G401 (cell line): ENCODE measurements around the gene RHOC. TPM values are rescaled to one million over a fixed set of nuclear protein-coding genes. Genes with fewer than 3 reads are reported as not detected.

ENCODE experiments used
- DNase-seq: peaks from one replicate; pipeline ENCODE4 v3.0.0-alpha.2; 2015; ENCODE audit warnings: low spot score
- in situ Hi-C: cut with HindIII; loops from 2 replicates; pipeline ENCODE4 v1.10.0; 2016; ENCODE audit warnings: low sequenced_read_pairs, mixed read lengths
- total RNA-seq: library from RNA; depleted of rRNA; stranded (reverse); fragments of >200 nt; shearing (Covaris generic); gene quantifications from 2 replicates; pipeline ENCODE4 v1.2.3, GENCODE V29; 2014

RHOC gene
- total RNA-seq, 1 experiment from 2014 or later, result 381 TPM

DNA sequence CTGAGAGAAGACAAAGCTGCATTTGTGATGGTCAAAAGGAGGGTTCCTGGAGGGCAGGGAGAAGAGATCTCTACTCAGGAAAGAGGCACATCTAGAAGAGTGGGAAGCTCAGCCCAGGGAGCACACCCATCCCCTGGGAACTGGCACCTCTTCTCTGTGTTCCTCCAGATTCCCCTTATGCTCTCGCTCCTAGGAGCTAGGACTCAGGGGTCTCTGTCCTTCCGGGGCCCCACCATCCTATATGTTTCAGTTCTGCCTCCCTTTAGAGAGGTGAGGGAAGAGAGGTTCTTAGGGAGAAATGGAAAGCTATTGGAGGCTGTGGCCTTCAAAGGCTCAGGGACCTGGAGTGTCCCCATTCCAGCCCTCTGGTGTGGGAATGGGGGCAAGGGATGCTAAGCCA lies 12.8 kb upstream of the RHOC start:
- in situ Hi-C loops, result loop anchor here (5.0 kb wide), 1 partner anchor 78 kb away; no protein-coding TSS in a partner anchor
- no peak for DNase-seq

GRCh38 chr1:112718691-112719418 lies 11.9 kb upstream of the RHOC start:
- in situ Hi-C loops, result loop anchor here (5.0 kb wide), 1 partner anchor 78 kb away; no protein-coding TSS in a partner anchor
- peak; percentile 74 for DNase-seq

GRCh38 chr1:112717263-112717873 lies 10.4 kb upstream of the RHOC start:
- in situ Hi-C loops, result loop anchor here (5.0 kb wide), 1 partner anchor 80 kb away; no protein-coding TSS in a partner anchor
- no peak for DNase-seq

- peak; percentile 96 for DNase-seq
- in situ Hi-C loops, result loop anchor here (5.0 kb wide), 1 partner anchor 81 kb away; no protein-coding TSS in a partner anchor
These were observed 9.3 kb upstream of the RHOC start for GRCh38 chr1:112716133-112716720.

DNA sequence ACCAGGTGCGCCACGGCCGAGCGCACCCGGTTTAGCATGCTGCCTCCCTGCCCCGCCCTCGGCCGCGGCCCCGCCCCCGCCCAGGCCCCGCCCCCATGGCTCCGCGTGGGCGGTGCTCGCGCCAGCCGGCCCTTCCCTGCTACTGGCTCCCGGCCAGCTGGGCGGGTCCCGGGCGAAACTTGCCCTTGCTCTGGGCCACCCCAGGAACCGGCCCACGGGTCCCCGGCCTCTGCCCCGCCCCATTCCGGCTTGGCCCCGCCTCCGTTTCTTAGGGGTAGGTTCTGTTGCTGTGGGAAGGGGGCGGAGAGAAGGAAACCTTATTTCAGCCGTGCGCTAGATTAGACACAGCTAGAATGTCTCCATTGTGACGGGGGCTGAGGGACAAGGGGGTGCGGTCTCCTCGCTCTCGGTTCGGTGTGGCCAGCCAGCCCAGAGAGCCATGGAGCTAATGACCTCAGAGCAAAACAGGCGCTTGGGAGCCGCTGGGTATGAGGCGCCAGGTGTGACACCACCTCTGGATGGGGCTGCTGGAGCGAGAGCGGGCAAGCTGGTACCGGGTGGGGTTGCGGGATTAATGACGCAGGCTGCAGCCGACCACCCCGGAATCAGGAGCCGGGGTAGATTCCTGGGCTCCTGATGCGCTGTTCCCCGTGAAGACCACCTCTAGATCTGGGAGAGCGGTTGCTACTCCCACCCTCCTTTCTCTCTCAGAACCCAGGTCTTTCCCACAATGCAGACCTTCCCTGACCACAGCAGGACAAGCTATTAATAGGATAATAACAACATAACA lies 8.5 kb upstream of the RHOC start, which contains the start of gene PPM1J:
PPM1J (minus strand) TSS at position 69 of the 790 bp plus-strand sequence; CDS start at position 38, 31 bp downstream.
- peak; percentile 79 for DNase-seq
- in situ Hi-C loops, result loop anchor here (5.0 kb wide), 1 partner anchor 82 kb away; no protein-coding TSS in a partner anchor

DNA sequence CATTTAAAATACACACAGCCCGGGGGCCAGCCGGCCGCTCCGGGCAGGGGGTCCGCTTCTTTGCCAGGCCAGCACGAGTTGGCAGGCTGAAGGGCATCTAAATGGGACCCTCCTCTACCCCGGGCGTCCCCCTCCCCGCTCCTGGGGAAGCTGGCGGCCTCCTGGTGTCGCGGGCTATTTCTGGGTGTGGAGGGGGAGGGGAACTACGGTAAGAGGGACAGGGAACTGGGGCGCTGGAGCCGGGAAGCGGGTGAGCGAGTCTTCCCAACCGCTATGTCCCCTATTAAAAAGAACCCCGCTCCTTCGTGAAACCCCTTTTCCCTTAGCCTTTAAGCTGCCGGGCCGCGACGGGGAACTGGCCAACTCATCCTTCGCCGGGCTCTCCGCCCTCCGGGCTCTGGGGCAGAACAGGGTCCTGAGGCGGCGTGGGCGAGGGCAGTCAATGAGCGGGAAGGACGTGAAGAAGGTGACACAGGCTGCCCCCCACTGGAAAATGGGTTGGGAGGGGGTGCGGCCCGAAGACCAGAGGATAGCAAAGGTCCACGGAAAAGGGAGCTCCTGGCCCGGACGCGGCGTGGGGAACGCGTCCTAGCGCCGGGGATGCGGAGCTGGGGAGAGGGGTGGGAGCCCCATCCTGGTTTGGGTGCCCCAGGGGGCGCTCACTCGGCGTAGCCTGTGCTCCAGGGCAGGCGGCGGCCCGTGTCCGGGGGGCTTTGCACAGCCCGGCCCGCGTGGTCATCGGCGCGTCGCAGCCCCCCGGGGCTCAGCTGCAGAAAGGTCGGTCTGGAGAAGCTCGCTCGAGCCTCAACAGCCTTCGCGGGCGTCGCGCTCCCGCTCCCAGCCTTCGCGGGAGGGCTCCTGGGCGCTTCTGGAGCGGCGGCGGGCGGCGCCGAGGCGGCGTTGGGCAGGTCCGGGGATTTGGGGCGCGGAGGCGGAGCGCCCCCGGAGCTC lies 7.7 kb upstream of the RHOC start:
- DNase-seq, result peak; percentile 35
- in situ Hi-C loops, result loop anchor here (5.0 kb wide), 1 partner anchor 83 kb away; no protein-coding TSS in a partner anchor

- no peak for DNase-seq
- in situ Hi-C loops, result no loop called here
These were observed 6.8 kb upstream of the RHOC start for GRCh38 chr1:112713466-112714312.

DNA sequence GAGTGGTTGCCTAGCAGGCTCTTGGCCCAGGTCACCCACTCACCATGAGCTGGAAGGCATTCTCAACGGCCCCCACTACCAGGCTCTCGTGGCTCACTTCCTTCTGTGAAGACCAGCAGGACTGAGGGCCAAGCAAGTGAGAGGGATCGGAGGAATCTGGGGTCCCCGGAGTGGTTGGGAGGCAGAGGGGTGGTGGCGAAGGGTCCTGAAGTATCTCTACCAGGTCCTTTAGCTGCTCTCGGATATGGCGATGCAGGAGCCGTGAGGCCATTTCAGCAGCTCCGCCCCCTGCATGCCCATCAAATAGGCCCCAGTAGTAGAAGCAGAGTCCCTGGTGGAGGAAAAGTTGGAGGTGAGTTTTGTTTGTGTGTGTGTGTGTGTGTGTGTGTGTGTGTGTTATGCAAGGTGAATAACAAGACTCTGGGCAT lies 5.8 kb upstream of the RHOC start:
- in situ Hi-C loops, result no loop called here

DNA sequence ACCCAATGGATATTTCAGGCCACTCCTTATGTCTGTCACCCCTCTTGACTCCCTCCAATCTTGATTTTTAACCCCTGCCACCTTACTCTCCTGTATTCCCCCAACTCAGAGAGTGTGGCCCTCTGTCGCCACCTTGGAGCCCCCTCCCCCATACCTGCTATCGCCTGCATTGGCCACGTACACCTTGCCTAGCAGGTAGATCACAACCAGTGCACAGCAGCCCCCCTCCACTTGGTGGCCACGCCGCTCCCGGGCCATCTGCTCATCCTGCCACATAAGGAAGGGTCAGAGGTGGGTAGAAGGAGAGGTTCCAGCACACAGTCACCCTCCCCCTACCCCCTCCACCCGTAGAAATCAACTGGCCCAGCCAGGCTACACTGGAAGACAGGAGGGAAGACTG lies 5.3 kb upstream of the RHOC start:
- in situ Hi-C loops, result no loop called here
- no peak for DNase-seq

More for the DNA sequence above, 5.8 kb upstream of the RHOC start:
- DNase-seq, result no peak

GRCh38 chr1:112711670-112712069 lies 4.7 kb upstream of the RHOC start:
- no peak for DNase-seq
- in situ Hi-C loops, result no loop called here

- in situ Hi-C loops, result no loop called here
- DNase-seq, result no peak
These were observed 4.1 kb upstream of the RHOC start for GRCh38 chr1:112711041-112711440.

- DNase-seq, result no peak
- in situ Hi-C loops, result no loop called here
These were observed 3.7 kb upstream of the RHOC start for GRCh38 chr1:112710586-112710985.

DNA sequence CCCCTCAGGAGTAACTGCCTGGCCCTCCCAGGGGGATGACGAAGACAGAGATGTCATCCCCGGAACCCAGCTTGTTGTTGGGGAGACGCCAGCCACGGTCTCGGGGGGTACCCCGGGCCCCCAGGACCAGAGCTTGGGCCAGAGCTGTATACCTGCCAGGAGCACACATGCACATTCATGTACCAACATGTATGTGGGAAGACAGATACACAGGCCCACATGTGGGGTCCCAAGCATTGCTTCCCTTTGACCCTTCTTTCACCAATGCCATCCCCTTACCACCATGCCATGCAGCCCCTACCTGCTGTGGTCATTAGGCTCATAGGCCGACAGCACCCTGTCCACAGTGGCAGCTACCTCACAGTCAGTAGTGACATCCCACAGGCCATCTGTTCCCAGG lies 3.2 kb upstream of the RHOC start:
- no peak for DNase-seq
- in situ Hi-C loops, result no loop called here

DNA sequence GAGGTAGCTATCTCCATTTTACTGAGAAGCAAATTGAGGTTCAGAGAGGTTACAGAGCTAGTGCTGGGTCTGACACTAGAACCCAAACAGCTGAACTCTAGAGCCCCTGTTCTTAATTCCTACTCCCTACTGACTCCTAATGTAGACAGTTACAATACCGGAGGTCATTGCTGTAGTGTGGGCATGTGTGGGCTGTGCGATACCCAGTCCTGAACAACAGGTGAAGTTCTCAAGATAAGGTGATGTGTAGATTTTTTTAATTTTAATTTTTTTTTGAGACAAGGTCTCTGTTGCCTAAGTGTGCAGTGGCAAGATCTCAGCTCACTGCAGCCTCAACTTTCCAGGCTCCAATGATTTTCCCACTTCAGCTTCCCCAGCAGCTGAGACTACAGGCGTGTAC lies 1.6 kb upstream of the RHOC start:
- in situ Hi-C loops, result no loop called here
- no peak for DNase-seq

DNA sequence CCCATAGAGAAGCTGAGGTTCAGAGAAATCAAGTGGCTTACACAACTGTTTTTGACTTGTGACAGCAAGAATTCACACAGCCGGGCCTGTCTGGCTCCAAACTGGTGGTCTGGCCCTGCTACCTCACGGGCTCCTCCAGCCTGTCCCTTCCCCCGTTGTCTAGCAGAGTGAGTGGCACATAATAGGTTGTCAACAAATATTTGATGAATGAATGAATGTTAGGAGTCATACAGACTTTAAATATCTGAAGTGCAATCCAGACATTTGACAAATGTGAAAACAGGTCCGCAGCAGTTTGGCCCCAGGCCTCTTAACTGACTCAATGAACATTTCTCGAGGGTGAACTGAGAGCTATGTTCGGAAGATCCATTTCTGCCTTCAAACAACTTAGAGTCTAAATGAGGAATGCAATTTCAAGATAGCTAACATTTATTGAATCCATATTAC lies 1.1 kb upstream of the RHOC start:
- no peak for DNase-seq
- in situ Hi-C loops, result no loop called here

- in situ Hi-C loops, result no loop called here
- peak; percentile 65 for DNase-seq
These were observed 484 bp upstream of the RHOC start for GRCh38 chr1:112707221-112708001.
